HCT116 (cell line): ENCODE results near the gene GCC1. TPM values are rescaled to one million over a fixed set of nuclear protein-coding genes. Genes with fewer than 3 reads are reported as not detected.

Source experiments
- ATAC-seq: fragments of 200-7000 bp; cut with Tn5 transposase; 2 replicates; pipeline ENCODE4 v1.9.1; 2020; ENCODE audit warnings: mild to moderate bottlenecking, moderate library complexity
- BruUV-seq: library from RNA; stranded (reverse); fragments of 400-500 nt; replicated peaks from 2 replicates; lab custom pipeline; 2021; lab: Mats Ljungman, UMichigan
- CTCF ChIA-PET: fragments of 300-600 bp; sonication (Branson Sonifier 250); formaldehyde crosslinking; loops from one replicate; lab custom pipeline; 2021; ENCODE audit warnings: antibody characterized with exemption; lab: Charles Lee
- POLR2A ChIA-PET: fragments of 300-600, 350-600 bp; sonication (Branson Sonifier 250); formaldehyde crosslinking; loops from one replicate; lab custom pipeline; 2021; ENCODE audit warnings: antibody characterized with exemption; lab: Charles Lee
- RAD21 ChIA-PET, 2 experiments: fragments of 300-600 bp; sonication (Branson Sonifier 250); formaldehyde crosslinking; loops; one replicate each; lab custom pipeline; 2023; ENCODE audit warnings: low total read pairs in 2 of 2; ENCODE audit not compliant: uncharacterized antibody in 2 of 2, unreplicated experiment in 2 of 2, low non-redundant PET in 1 of 2; lab: Charles Lee
- DNase-seq: peaks from one replicate; pipeline ENCODE4 v3.0.0-alpha.2; 2010; ENCODE audit warnings: low read depth, low spot score
- H2AFZ ChIP-seq: fragments of 200-600 bp; shearing (Covaris generic), sonication (generic); 2 replicates; pipeline ENCODE4 v1.6.1; 2017; ENCODE audit warnings: low read depth, mixed run types, mixed read lengths, antibody characterized with exemption, low read length; ENCODE audit not compliant: poor library complexity, severe bottlenecking
- H3K27ac ChIP-seq: 2 replicates; pipeline ENCODE4 v1.5.1; 2012; ENCODE audit warnings: low read depth, low read length
- H3K27me3 ChIP-seq: fragments of 200-600 bp; sonication (generic); 2 replicates; pipeline ENCODE4 v1.6.1; 2016; ENCODE audit warnings: mixed run types, low read length, mixed read lengths; ENCODE audit not compliant: insufficient read depth
- H3K36me3 ChIP-seq, 2 experiments: fragments of 200-500 bp in 1 of 2; fragments of 200-600 bp in 1 of 2; sonication (Bioruptor generic) in 1 of 2; sonication (generic) in 1 of 2; 2 replicates each; pipeline versions ENCODE4 v1.5.1 to v1.6.1; 2014 to 2016; ENCODE audit warnings: low read length in 2 of 2, inconsistent platforms in 1 of 2, mixed read lengths in 1 of 2, mixed run types in 1 of 2; ENCODE audit not compliant: insufficient read depth in 2 of 2, control insufficient read depth in 1 of 2
- H3K4me1 ChIP-seq, 2 experiments: fragments of 200-600 bp in 1 of 2; sonication (generic) in 1 of 2; 2 replicates each; pipeline versions ENCODE4 v1.5.1 to v1.6.1; 2012 to 2017; ENCODE audit warnings: low read length in 2 of 2, inconsistent platforms in 1 of 2, mild to moderate bottlenecking in 1 of 2, mixed read lengths in 1 of 2, mixed run types in 1 of 2, moderate library complexity in 1 of 2; ENCODE audit not compliant: insufficient read depth in 2 of 2, control insufficient read depth in 1 of 2
- H3K4me2 ChIP-seq: fragments of 200-600 bp; sonication (generic); 2 replicates; pipeline ENCODE4 v1.6.1; 2017; ENCODE audit warnings: mixed run types, low read length, mixed read lengths
- H3K4me3 ChIP-seq, 2 experiments: fragments of 200-600 bp in 1 of 2; sonication (generic) in 1 of 2; replicated peaks in 1 of 2; 2 replicates each; pipeline ENCODE4 v1.5.1; 2011 to 2016; ENCODE audit warnings: low read length in 2 of 2, control low read depth in 1 of 2, low read depth in 1 of 2, mild to moderate bottlenecking in 1 of 2, mixed read lengths in 1 of 2, mixed run types in 1 of 2
- H3K79me2 ChIP-seq: fragments of 200-600 bp; sonication (generic); 2 replicates; pipeline ENCODE4 v1.6.1; 2017; ENCODE audit warnings: mild to moderate bottlenecking, mixed run types, low read length, moderate library complexity, mixed read lengths; ENCODE audit not compliant: insufficient read depth
- H3K9ac ChIP-seq: fragments of 200-600 bp; sonication (generic); 2 replicates; pipeline ENCODE4 v1.6.1; 2016; ENCODE audit warnings: low read length, mixed read lengths
- H3K9me2 ChIP-seq: fragments of 200-600 bp; sonication (generic), shearing (Covaris generic); 2 replicates; pipeline ENCODE4 v1.6.1; 2017; ENCODE audit warnings: mixed run types, mild to moderate bottlenecking, moderate library complexity; ENCODE audit not compliant: insufficient read depth
- H3K9me3 ChIP-seq, 2 experiments: fragments of 200-500 bp in 1 of 2; fragments of 200-600 bp in 1 of 2; sonication (Bioruptor generic) in 1 of 2; sonication (generic) in 1 of 2; 2 replicates each; pipeline ENCODE4 v1.6.1; 2014 to 2017; ENCODE audit warnings: low read length in 2 of 2, mixed read lengths in 2 of 2, inconsistent platforms in 1 of 2, low read depth in 1 of 2, mild to moderate bottlenecking in 1 of 2, mixed run types in 1 of 2, moderate library complexity in 1 of 2; ENCODE audit not compliant: control insufficient read depth in 1 of 2, insufficient read depth in 1 of 2
- H4K20me1 ChIP-seq: fragments of 200-600 bp; sonication (generic), shearing (Covaris generic); 2 replicates; pipeline ENCODE4 v1.6.1; 2017; ENCODE audit warnings: mixed run types, mild to moderate bottlenecking, moderate library complexity; ENCODE audit not compliant: insufficient read depth
- ATF3 ChIP-seq: IDR thresholded peaks from 2 replicates; pipeline ENCODE4 v1.6.1; 2012
- CBX3 ChIP-seq: IDR thresholded peaks from 2 replicates; pipeline ENCODE4 v1.6.1; 2012; ENCODE audit warnings: low read depth
- CTCF ChIP-seq, 3 experiments: fragments of 200-600 bp in 1 of 3; sonication (generic) in 1 of 3; IDR thresholded peaks in 2 of 3; conservative IDR thresholded peaks in 1 of 3; 2 replicates each; pipeline ENCODE4 v1.5.1; 2012 to 2017; ENCODE audit warnings: low read depth in 2 of 3, low read length in 2 of 3, antibody characterized with exemption in 1 of 3, borderline replicate concordance in 1 of 3, control low read depth in 1 of 3, mild to moderate bottlenecking in 1 of 3, mixed read lengths in 1 of 3, mixed run types in 1 of 3, moderate library complexity in 1 of 3; ENCODE audit not compliant: insufficient read depth in 1 of 3
- EGR1 ChIP-seq: IDR thresholded peaks from 2 replicates; pipeline ENCODE4 v1.6.1; 2012; ENCODE audit warnings: low read depth
- EZH2 ChIP-seq: fragments of 200-600 bp; sonication (generic); IDR thresholded peaks from 2 replicates; pipeline ENCODE4 v1.6.1; 2017; ENCODE audit warnings: antibody characterized with exemption, mixed run types
- EZH2phosphoT487 ChIP-seq: fragments of 200-600 bp; IDR thresholded peaks from 2 replicates; pipeline ENCODE4 v1.6.1; 2018; ENCODE audit warnings: antibody characterized with exemption, borderline replicate concordance
- FOSL1 ChIP-seq: IDR thresholded peaks from 2 replicates; pipeline ENCODE4 v1.6.1; 2012; ENCODE audit warnings: low read depth
- JUND ChIP-seq: IDR thresholded peaks from 2 replicates; pipeline ENCODE4 v1.6.1; 2012
- MAX ChIP-seq: IDR thresholded peaks from 2 replicates; pipeline ENCODE4 v1.6.1; 2012
- POLR2A ChIP-seq: IDR thresholded peaks from 2 replicates; pipeline ENCODE4 v1.7.0; 2011; ENCODE audit warnings: borderline replicate concordance; ENCODE audit not compliant: insufficient read depth, insufficient read length; ENCODE audit errors: extremely low read depth
- RAD21 ChIP-seq: IDR thresholded peaks from 2 replicates; pipeline ENCODE4 v1.6.1; 2012; ENCODE audit warnings: low read depth, mild to moderate bottlenecking
- SIN3A ChIP-seq: IDR thresholded peaks from 2 replicates; pipeline ENCODE4 v1.6.1; 2012; ENCODE audit warnings: low read depth
- SP1 ChIP-seq: IDR thresholded peaks from 2 replicates; pipeline ENCODE4 v1.6.1; 2012; ENCODE audit warnings: low read depth
- SRF ChIP-seq: IDR thresholded peaks from 2 replicates; pipeline ENCODE4 v1.6.1; 2012; ENCODE audit warnings: low read depth
- ZNF274 ChIP-seq: fragments of 200-500 bp; sonication (Bioruptor generic); IDR thresholded peaks from 2 replicates; pipeline ENCODE4 v1.6.1; 2014; ENCODE audit warnings: mild to moderate bottlenecking, low read depth, low read length, inconsistent platforms
- intact Hi-C: fragments of 100-400 bp; cut with micrococcal nuclease; formaldehyde crosslinking; loops from 2 replicates; pipeline ENCODE4 v1.10.0; 2022
- total RNA-seq: library from RNA; stranded (reverse); gene quantifications from one replicate; pipeline ENCODE4 v1.2.1, GENCODE V29; 2021; ENCODE audit not compliant: unreplicated experiment

Gene GCC1
- total RNA-seq, 1 experiment from 2014 or later = 17.9 TPM

- H3K4me2 ChIP-seq = no peak overlapping the region
- TF ChIP-seq ATF3 (no peak), ZNF274 (no peak), MAX (no peak), JUND (no peak), EZH2 (no peak), SIN3A (no peak), SP1 (no peak), FOSL1 (no peak), EGR1 (no peak), RAD21 (no peak), CBX3 (no peak), POLR2A (no peak)
- ATAC-seq = peak; percentile 22; the same call in 1 of the 2 replicates
Observed at GRCh38 chr7:127619681-127620405, 34.4 kb upstream of the GCC1 start.

GRCh38 chr7:127618775-127619174 is 33.4 kb upstream of the GCC1 start:
- intact Hi-C loops = no loop called here
- no peaks in the 10 kb centered on the region for H3K9me3 ChIP-seq
- no peaks in the 10 kb centered on the region for H3K4me1 ChIP-seq
- RAD21 ChIA-PET = no interaction called here
- POLR2A ChIA-PET = no interaction called here
- H3K9me2 ChIP-seq = no peaks in the 10 kb centered on the region
- no peak overlapping the region for H3K27ac ChIP-seq
- CTCF ChIA-PET = no interaction called here
- no peak overlapping the region for H3K4me3 ChIP-seq
- DNase-seq (no peak), ATAC-seq (no peak)
- no peak overlapping the region for H3K4me2 ChIP-seq
- H3K9ac ChIP-seq = no peak overlapping the region
- H2AFZ ChIP-seq = no peak overlapping the region
- H3K27me3 ChIP-seq = peaks cover 95% of the 10 kb centered on the region
- no peak for TF ChIP-seq EZH2phosphoT487
- no peak for TF ChIP-seq RAD21
- TF ChIP-seq SIN3A = no peak
- TF ChIP-seq JUND = no peak
- TF ChIP-seq SRF = no peak
- TF ChIP-seq CBX3 = no peak
- no peak for TF ChIP-seq CTCF (IDR thresholded peaks at IDR 0.05 in 2 of 3, conservative IDR thresholded peaks at IDR 0.05 in 1 of 3; ENCODE audit: borderline replicate concordance in 1 of 3, insufficient read depth in 1 of 3, low read depth in 2 of 3, low read length in 2 of 3)
- no peak for TF ChIP-seq FOSL1
- TF ChIP-seq, all 23 proteins: peak for 0
- no peaks in the 10 kb centered on the region for H3K36me3 ChIP-seq
- BruUV-seq = no TSS peak
- H3K79me2 ChIP-seq = no peaks in the 10 kb centered on the region
- H4K20me1 ChIP-seq = no peaks in the 10 kb centered on the region

More at GRCh38 chr7:127619681-127620405, 34.4 kb upstream of the GCC1 start:
- Histone ChIP-seq H3K9ac (no peak overlapping the region), H3K4me3 (no peak overlapping the region), H3K27me3 (peaks cover 85% of the 10 kb centered on the region), H3K9me3 (no peaks in the 10 kb centered on the region), H2AFZ (no peak overlapping the region), H4K20me1 (no peaks in the 10 kb centered on the region), H3K27ac (no peak overlapping the region), H3K9me2 (no peaks in the 10 kb centered on the region), H3K36me3 (no peaks in the 10 kb centered on the region), H3K4me1 (no peaks in the 10 kb centered on the region), H3K79me2 (no peaks in the 10 kb centered on the region)
- ChIA-PET POLR2A (no interaction called here), RAD21 (no interaction called here), CTCF (interaction anchor here (1.2 kb wide), 2 partner anchors 9 to 10 kb away, joined by 3 read pairs; no protein-coding TSS in a partner anchor)
- no TSS peak for BruUV-seq
- intact Hi-C loops = no loop called here
- no peak for DNase-seq
